Activated CD4-positive, CD25-positive, alpha-beta regulatory T cell treated with anti-CD3 and anti-CD28 coated beads, Interleukin-2, amount 50 U/mL, for 16 hours (primary cell): ENCODE data around the gene KRTAP5-11.
"Not testable (repeated sequence)": the region's sequence is repeated elsewhere in the genome, so short reads cannot be mapped to it uniquely, and the experiment has no call there.

Source experiments
- DNase-seq: peaks from one replicate; pipeline ENCODE4 v3.0.0-alpha.2; 2020; ENCODE audit warnings: low read depth, low spot score

Gene KRTAP5-11

GRCh38 chr11:71556018-71556417, 26.7 kb downstream of the KRTAP5-11 start:
- no peak for DNase-seq

GRCh38 chr11:71555508-71555907, 27.2 kb downstream of the KRTAP5-11 start:
- DNase-seq = no peak

- DNase-seq = no peak
Observed at GRCh38 chr11:71554996-71555395, 27.7 kb downstream of the KRTAP5-11 start.

DNA sequence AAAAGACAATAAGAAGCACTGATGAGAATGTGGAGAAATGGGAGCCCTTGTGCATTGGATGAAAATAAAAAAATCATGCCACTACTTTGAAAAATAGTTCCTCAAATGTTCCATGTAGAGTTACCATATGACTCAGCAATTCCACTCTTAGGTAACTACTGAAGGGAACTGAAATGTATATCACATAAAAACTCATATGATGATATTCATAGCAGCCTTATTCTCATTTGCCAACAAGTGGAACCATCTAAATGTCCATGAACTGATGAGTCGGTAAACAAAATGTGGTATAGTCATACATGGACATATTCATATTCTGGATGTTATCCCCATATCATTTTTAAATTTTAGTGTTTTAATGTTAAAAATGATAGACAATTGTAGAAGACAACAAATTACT, 31.0 kb downstream of the KRTAP5-11 start:
- no peak for DNase-seq

GRCh38 chr11:71548716-71549151, 33.9 kb downstream of the KRTAP5-11 start:
- no peak for DNase-seq

DNA sequence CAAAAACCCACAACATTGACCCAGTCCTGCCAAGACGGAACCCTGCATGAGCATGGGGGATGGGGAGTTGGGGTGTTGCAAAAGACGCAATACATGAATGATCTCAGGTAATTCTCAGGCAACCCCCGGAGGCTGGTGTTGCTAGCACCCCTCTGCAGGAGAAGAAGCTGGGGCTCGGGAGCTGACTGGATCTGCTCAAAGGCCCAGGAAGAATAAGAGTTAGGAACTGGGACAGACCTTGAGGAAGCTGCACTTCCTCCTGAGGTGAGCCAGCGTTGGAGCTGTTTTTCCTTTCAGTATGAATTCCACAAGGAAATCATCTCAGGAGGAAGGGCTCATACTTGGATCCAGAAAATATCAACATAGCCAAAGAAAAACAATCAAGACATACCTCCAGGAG, 34.6 kb downstream of the KRTAP5-11 start, which contains the start of gene KRTAP5-9:
Gene KRTAP5-9 (plus strand): TSS at position 301 of the 400 bp plus-strand sequence. CDS start 238 bp downstream, outside the sequence.
- no peak for DNase-seq

- no peak for DNase-seq
Observed at GRCh38 chr11:71545405-71545966, 37.2 kb downstream of the KRTAP5-11 start.

- no peak for DNase-seq
Observed at GRCh38 chr11:71544525-71545214, 38.0 kb downstream of the KRTAP5-11 start.

DNA sequence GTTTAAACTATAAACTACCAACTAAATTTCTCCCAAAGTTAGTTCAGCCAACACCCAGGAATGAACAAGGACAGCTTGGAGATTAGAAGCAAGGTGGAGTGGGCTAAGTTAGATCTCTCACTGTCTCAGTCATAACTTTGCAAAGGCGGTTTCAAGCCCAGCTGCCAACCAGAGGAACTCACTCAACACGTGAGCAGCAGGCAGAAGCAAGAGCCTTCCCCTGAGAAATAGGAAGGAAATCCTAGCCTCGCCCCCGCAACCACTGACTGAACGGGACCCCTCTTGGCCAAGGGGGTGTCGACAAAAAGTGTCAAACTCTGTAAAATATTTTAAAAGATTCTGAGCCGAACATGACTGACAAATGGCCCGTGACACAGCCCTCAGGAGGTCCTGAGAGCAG, 38.8 kb downstream of the KRTAP5-11 start:
- DNase-seq = no peak

- DNase-seq = no peak
Observed at GRCh38 chr11:71542879-71543777, 39.5 kb downstream of the KRTAP5-11 start.

- DNase-seq = no peak
Observed at GRCh38 chr11:71542382-71542781, 40.3 kb downstream of the KRTAP5-11 start.

GRCh38 chr11:71540521-71541304, 42.0 kb downstream of the KRTAP5-11 start:
- DNase-seq = not testable (repeated sequence)

DNA sequence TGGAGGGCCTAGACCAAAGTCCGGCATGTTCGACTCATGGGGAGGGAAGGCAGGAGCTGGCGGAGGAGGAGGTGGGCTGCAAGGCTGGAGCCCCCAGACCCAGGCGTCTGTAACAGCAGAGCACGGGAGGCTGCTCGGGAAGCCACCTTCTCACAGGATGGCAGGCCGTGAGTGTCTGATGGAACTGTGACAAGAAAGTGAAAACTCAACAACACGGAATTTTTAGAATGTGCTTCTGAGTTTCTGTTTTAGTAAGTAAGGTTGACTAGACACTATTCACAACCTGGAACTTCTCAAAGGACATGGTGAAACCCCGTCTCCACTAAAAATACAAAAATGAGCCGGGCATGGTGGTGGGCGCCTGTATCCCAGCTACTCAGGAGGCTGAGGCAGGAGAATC, 42.7 kb downstream of the KRTAP5-11 start:
- DNase-seq = not testable (repeated sequence)

DNA sequence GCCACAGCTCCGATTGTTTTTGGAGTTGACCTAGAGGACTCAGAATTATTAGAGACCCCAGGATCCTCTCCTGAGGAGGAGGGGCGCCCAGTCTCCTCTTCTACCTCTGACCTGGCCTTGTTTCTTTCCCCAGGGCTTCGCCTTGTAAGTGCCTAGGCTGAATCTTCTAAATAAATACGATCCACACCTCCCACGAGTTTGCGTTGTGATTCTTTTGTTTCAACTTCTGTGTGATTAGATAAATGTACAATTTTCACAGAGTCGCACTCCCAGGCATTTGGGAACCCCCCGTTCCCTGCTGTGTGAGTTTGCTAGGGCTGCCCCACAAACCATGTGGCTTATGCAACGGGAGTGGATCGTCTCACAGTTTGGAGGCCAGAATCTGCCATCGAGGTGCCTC, 43.7 kb downstream of the KRTAP5-11 start:
- no peak for DNase-seq

- no peak for DNase-seq
Observed at GRCh38 chr11:71538666-71538990, 44.0 kb downstream of the KRTAP5-11 start.

DNA sequence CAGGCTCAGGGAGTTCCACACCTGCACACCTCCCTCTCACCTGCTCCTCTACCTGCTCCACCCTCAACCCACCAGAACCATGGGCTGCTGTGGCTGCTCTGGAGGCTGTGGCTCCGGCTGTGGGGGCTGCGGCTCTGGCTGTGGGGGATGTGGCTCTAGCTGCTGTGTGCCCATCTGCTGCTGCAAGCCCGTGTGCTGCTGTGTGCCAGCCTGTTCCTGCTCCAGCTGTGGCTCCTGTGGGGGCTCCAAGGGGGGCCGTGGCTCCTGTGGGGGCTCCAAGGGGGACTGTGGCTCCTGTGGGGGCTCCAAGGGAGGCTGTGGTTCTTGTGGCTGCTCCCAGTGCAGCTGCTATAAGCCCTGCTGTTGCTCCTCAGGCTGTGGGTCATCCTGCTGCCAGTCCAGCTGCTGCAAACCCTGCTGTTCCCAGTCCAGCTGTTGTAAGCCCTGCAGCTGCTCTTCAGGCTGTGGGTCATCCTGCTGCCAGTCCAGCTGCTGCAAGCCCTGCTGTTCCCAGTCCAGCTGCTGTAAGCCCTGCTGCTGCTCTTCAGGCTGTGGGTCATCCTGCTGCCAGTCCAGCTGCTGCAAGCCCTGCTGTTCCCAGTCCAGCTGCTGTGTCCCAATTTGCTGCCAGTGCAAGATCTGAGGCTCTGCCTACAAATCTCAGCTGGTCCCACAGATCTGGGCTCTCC, 44.6 kb downstream of the KRTAP5-11 start, which contains the start of gene KRTAP5-8:
Gene KRTAP5-8 (plus strand): TSS at position 49 of the 689 bp plus-strand sequence. CDS start 31 bp downstream, at position 80.
- not testable (repeated sequence) for DNase-seq

- DNase-seq = no peak
Observed at GRCh38 chr11:71537537-71537936, 45.1 kb downstream of the KRTAP5-11 start.

DNA sequence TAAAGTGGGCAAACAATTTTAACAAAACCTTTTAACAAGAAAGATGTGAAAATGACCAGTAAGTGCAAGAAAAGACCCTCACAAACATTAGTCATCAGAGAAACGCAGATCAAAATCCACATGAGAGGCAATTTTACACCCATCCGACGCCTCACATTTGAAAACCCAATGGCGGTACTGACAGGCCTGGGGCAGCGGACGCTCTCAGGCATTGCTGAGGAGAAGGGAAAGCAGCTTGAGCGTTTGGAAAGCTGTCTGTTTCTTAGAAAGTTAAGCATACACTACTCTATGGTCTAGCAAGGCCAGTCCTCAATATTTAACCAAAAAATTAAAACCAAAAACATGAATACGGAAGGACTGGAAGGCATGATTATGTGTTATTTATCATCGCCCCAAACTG, 46.9 kb downstream of the KRTAP5-11 start:
- no peak for DNase-seq

DNA sequence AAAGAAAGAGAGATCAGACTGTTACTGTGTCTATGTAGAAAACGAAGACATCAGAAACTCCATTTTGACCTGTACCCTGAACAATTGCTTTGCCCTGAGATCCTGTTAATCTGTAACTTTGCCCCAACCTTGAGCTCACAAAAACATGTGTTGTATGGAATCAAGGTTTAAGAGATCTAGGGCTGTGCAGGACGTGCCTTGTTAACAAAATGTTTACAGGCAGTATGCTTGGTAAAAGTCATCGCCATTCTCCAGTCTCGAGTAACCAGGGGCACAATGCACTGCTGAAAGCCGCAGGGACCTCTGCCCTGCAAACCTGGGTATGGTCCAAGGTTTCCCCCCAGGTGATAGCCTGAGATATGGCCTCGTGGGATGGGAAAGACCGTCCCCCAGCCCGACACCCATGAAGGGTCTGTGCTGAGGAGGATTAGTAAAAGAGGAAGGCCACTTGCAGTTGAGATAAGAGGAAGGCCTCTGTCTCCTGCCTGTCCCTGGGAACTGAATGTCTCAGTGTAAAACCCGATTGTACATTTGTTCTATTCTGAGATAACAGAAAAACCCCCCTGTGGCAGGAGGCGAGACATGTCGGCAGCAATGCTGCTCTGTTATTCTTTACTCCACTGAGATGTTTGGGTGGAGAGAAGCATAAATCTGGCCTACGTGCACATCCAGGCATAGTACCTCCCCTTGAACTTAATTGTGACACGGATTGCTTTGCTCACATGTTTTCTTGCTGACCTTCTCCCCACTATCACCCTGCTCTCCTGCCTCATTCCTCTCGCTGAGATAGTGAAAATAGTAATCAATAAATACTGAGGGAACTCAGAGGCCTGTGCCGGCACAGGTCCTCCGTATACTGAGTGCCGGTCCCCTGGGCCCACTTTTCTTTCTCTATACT, 47.7 kb downstream of the KRTAP5-11 start:
- DNase-seq = not testable (repeated sequence)
